PFSK-1 (cell line): ENCODE measurements around the gene SLC39A10.

Experiments
- FOXP2 ChIP-seq: optimal IDR thresholded peaks from 2 replicates; pipeline ENCODE3; 2011; ENCODE audit warnings: borderline replicate concordance, control low read depth, inconsistent platforms; ENCODE audit not compliant: insufficient read depth; ENCODE audit errors: extremely low read length, extremely low read depth
- POLR2AphosphoS5 ChIP-seq: IDR thresholded peaks from 2 replicates; pipeline ENCODE4 v1.6.1; 2012; ENCODE audit warnings: low read depth, mild to moderate bottlenecking, control low read depth, low read length, moderate library complexity
- REST ChIP-seq, 2 experiments: IDR thresholded peaks; 2 replicates each; pipeline versions ENCODE4 v1.6.1 to v1.8.0; 2011 to 2012; ENCODE audit warnings: low read depth in 2 of 2, low read length in 2 of 2, control low read depth in 1 of 2, inconsistent platforms in 1 of 2, mild to moderate bottlenecking in 1 of 2, moderate library complexity in 1 of 2; ENCODE audit not compliant: insufficient read depth in 1 of 2
- SIN3A ChIP-seq: IDR thresholded peaks from 2 replicates; pipeline ENCODE4 v1.6.1; 2012; ENCODE audit warnings: mild to moderate bottlenecking, low read length, moderate library complexity, borderline replicate concordance; ENCODE audit not compliant: insufficient read depth
- TAF1 ChIP-seq: IDR thresholded peaks from 2 replicates; pipeline ENCODE4 v1.6.1; 2012; ENCODE audit warnings: low read length, control low read depth, borderline replicate concordance; ENCODE audit not compliant: insufficient read depth

- no peak for TF ChIP-seq TAF1
- no peak for TF ChIP-seq POLR2AphosphoS5
- no peak for TF ChIP-seq REST (IDR thresholded peaks at IDR 0.05; ENCODE audit: insufficient read depth in 1 of 2, low read depth in 2 of 2, low read length in 2 of 2)
- TF ChIP-seq SIN3A = no peak
- no peak for TF ChIP-seq FOXP2
Measured at GRCh38 chr2:195649629-195650190, 7.3 kb upstream of the SLC39A10 start.
